ENCODE measurements around the gene FOXP1.

Gene FOXP1

GRCh38 chr3:71421475-71421819 lies 162.1 kb downstream of the FOXP1 start:
- no peak for DNase-seq

- no peak for DNase-seq
Observed at GRCh38 chr3:71419369-71419768, 164.2 kb downstream of the FOXP1 start.

- DNase-seq: no peak
Observed at GRCh38 chr3:71417791-71418190, 165.7 kb downstream of the FOXP1 start.

- DNase-seq: peak; percentile 73
Observed at GRCh38 chr3:71416876-71417275, 166.7 kb downstream of the FOXP1 start.

GRCh38 chr3:71415681-71416122 lies 167.8 kb downstream of the FOXP1 start:
- DNase-seq: no peak

GRCh38 chr3:71414189-71414927 lies 169.2 kb downstream of the FOXP1 start:
- DNase-seq: no peak

GRCh38 chr3:71413572-71413971 lies 170.0 kb downstream of the FOXP1 start:
- DNase-seq: no peak

GRCh38 chr3:71409352-71409751 lies 174.2 kb downstream of the FOXP1 start:
- no peak for DNase-seq

- no peak for DNase-seq
Observed at GRCh38 chr3:71408903-71409302, 174.6 kb downstream of the FOXP1 start.

- DNase-seq: no peak
Observed at GRCh38 chr3:71407823-71408222, 175.7 kb downstream of the FOXP1 start.

GRCh38 chr3:71406972-71407810 lies 176.3 kb downstream of the FOXP1 start:
- DNase-seq: no peak

- no peak for DNase-seq
Observed at GRCh38 chr3:71402911-71403310, 180.6 kb downstream of the FOXP1 start.

GRCh38 chr3:71402280-71402679 lies 181.2 kb downstream of the FOXP1 start:
- no peak for DNase-seq

GRCh38 chr3:71401695-71402231 lies 181.8 kb downstream of the FOXP1 start:
- DNase-seq: no peak

GRCh38 chr3:71400986-71401451 lies 182.5 kb downstream of the FOXP1 start:
- DNase-seq: no peak

- DNase-seq: no peak
Observed at GRCh38 chr3:71399478-71399877, 184.1 kb downstream of the FOXP1 start.

GRCh38 chr3:71398157-71398836 lies 185.2 kb downstream of the FOXP1 start:
- DNase-seq: no peak

GRCh38 chr3:71397726-71398125 lies 185.8 kb downstream of the FOXP1 start:
- DNase-seq: no peak

- no peak for DNase-seq
Observed at GRCh38 chr3:71397046-71397445, 186.5 kb downstream of the FOXP1 start.

GRCh38 chr3:71395927-71396695 lies 187.4 kb downstream of the FOXP1 start:
- DNase-seq: no peak

GRCh38 chr3:71395470-71395869 lies 188.1 kb downstream of the FOXP1 start:
- no peak for DNase-seq

GRCh38 chr3:71393745-71394144 lies 189.8 kb downstream of the FOXP1 start:
- no peak for DNase-seq

Measured in islet precursor cell (in vitro differentiated cells).